DND-41 (cell line): ENCODE measurements around the gene TCEA3.

Experiments used
- ATAC-seq: fragments of 200-7000 bp; cut with Tn5 transposase; 3 replicates; pipeline ENCODE4 v1.9.1; 2021; ENCODE audit warnings: low read depth; ENCODE audit not compliant: insufficient read depth
- DNase-seq: peaks from one replicate; pipeline ENCODE4 v3.0.0-alpha.2; 2020
- H2AFZ ChIP-seq: 2 replicates; pipeline ENCODE4 v1.6.0; 2012; ENCODE audit warnings: low read depth, low read length
- H3K27ac ChIP-seq: 2 replicates; pipeline ENCODE4 v1.5.1; 2012; ENCODE audit warnings: low read length, inconsistent platforms
- H3K27me3 ChIP-seq: fragments of 200-600 bp; sonication (generic); 2 replicates; pipeline ENCODE4 v1.6.0; 2012; ENCODE audit warnings: low read length, mild to moderate bottlenecking, inconsistent platforms; ENCODE audit not compliant: insufficient read depth, poor library complexity
- H3K36me3 ChIP-seq: 2 replicates; pipeline ENCODE4 v1.5.1; 2012; ENCODE audit warnings: low read length, inconsistent platforms; ENCODE audit not compliant: insufficient read depth
- H3K4me1 ChIP-seq: 2 replicates; pipeline ENCODE4 v1.5.1; 2012; ENCODE audit warnings: mild to moderate bottlenecking, low read length; ENCODE audit not compliant: insufficient read depth
- H3K4me2 ChIP-seq: 2 replicates; pipeline ENCODE4 v1.6.0; 2012; ENCODE audit warnings: mild to moderate bottlenecking, moderate library complexity, low read length, inconsistent platforms; ENCODE audit not compliant: insufficient read depth
- H3K4me3 ChIP-seq, 2 experiments: fragments of 200-600 bp in 1 of 2; shearing (Covaris generic) in 1 of 2; 2 replicates each; pipeline ENCODE4 v1.5.1; 2012 to 2016; ENCODE audit warnings: inconsistent platforms in 2 of 2, low read length in 2 of 2, mild to moderate bottlenecking in 2 of 2, low read depth in 1 of 2, moderate library complexity in 1 of 2
- H3K79me2 ChIP-seq: 2 replicates; pipeline ENCODE4 v1.6.0; 2012; ENCODE audit warnings: low read length, inconsistent platforms; ENCODE audit not compliant: insufficient read depth
- H3K9ac ChIP-seq: 2 replicates; pipeline ENCODE4 v1.6.0; 2012; ENCODE audit warnings: low read depth, mild to moderate bottlenecking, inconsistent platforms, low read length, moderate library complexity
- H3K9me3 ChIP-seq: 2 replicates; pipeline ENCODE4 v1.5.1; 2012; ENCODE audit warnings: low read length, moderate library complexity, mild to moderate bottlenecking, inconsistent platforms; ENCODE audit not compliant: insufficient read depth, severe bottlenecking
- H4K20me1 ChIP-seq: 2 replicates; pipeline ENCODE4 v1.6.0; 2012; ENCODE audit warnings: low read length; ENCODE audit not compliant: insufficient read depth
- CTCF ChIP-seq: IDR thresholded peaks from 2 replicates; pipeline ENCODE4 v1.5.1; 2012; ENCODE audit warnings: borderline replicate concordance, low read length, moderate library complexity, mild to moderate bottlenecking; ENCODE audit not compliant: poor library complexity, severe bottlenecking; ENCODE audit errors: extremely low read depth
- EZH2 ChIP-seq: IDR thresholded peaks from 3 replicates; pipeline ENCODE4 v1.6.1; 2012; ENCODE audit warnings: borderline replicate concordance, low read depth, mild to moderate bottlenecking, moderate library complexity, low read length, inconsistent platforms; ENCODE audit not compliant: severe bottlenecking

The TCEA3 gene

GRCh38 chr1:23358310-23358875 lies 66.2 kb downstream of the TCEA3 start:
- DNase-seq, result no peak
- no peak overlapping the region for H3K4me3 ChIP-seq
- no peak for TF ChIP-seq CTCF
- no peak for TF ChIP-seq EZH2
- no peaks in the 10 kb centered on the region for H4K20me1 ChIP-seq
- ATAC-seq, result no peak
- no peak overlapping the region for H3K4me2 ChIP-seq
- H3K9me3 ChIP-seq, result peaks cover 27% of the 10 kb centered on the region
- no peak overlapping the region for H2AFZ ChIP-seq
- H3K36me3 ChIP-seq, result peaks cover 33% of the 10 kb centered on the region
- no peaks in the 10 kb centered on the region for H3K4me1 ChIP-seq
- H3K27ac ChIP-seq, result no peak overlapping the region
- no peaks in the 10 kb centered on the region for H3K27me3 ChIP-seq
- no peaks in the 10 kb centered on the region; the same call in 1 of the 2 replicates for H3K79me2 ChIP-seq
- no peak overlapping the region for H3K9ac ChIP-seq

- Histone ChIP-seq H3K36me3 (peaks cover 23% of the 10 kb centered on the region), H4K20me1 (no peaks in the 10 kb centered on the region), H2AFZ (no peak overlapping the region), H3K4me1 (no peaks in the 10 kb centered on the region), H3K9ac (no peak overlapping the region), H3K79me2 (no peaks in the 10 kb centered on the region; the same call in 1 of the 2 replicates), H3K4me2 (no peak overlapping the region), H3K9me3 (peaks cover 17% of the 10 kb centered on the region), H3K27ac (no peak overlapping the region), H3K27me3 (no peaks in the 10 kb centered on the region), H3K4me3 (no peak overlapping the region)
- TF ChIP-seq EZH2 (no peak), CTCF (no peak)
- ATAC-seq, result no peak
- no peak for DNase-seq
These were observed 67.2 kb downstream of the TCEA3 start for GRCh38 chr1:23357138-23357908.

GRCh38 chr1:23356471-23357137 lies 67.9 kb downstream of the TCEA3 start:
- Histone ChIP-seq H3K4me1 (no peaks in the 10 kb centered on the region), H3K9me3 (peaks cover 10% of the 10 kb centered on the region), H2AFZ (no peak overlapping the region), H3K9ac (no peak overlapping the region), H3K79me2 (no peaks in the 10 kb centered on the region), H3K4me2 (no peak overlapping the region), H4K20me1 (no peaks in the 10 kb centered on the region), H3K27me3 (no peaks in the 10 kb centered on the region), H3K4me3 (no peak overlapping the region), H3K27ac (no peak overlapping the region), H3K36me3 (peaks cover 15% of the 10 kb centered on the region)
- no peak for ATAC-seq
- DNase-seq, result no peak
- TF ChIP-seq CTCF, result no peak
- no peak for TF ChIP-seq EZH2
